Activated CD8-positive, alpha-beta T cell treated with anti-CD3 and anti-CD28 coated beads for 36 hours (primary cell): Measurements from ENCODE around the gene CKS1B. TPM values are rescaled to one million over a fixed set of nuclear protein-coding genes. Genes with fewer than 3 reads are reported as not detected.
A peak's percentile ranks its signal among the peaks of the same experiment; 100 is the strongest.

Experiments
- ATAC-seq: fragments of 200-7000 bp; cut with Tn5 transposase; one replicate; pipeline ENCODE4 v1.10.0; 2021; ENCODE audit warnings: mild to moderate bottlenecking, moderate library complexity
- CTCF ChIA-PET: fragments of 350-600 bp; sonication (Branson Sonifier 250); formaldehyde crosslinking; loops from one replicate; lab custom pipeline; 2021; ENCODE audit warnings: antibody characterized with exemption; lab: Charles Lee
- POLR2A ChIA-PET: fragments of 350-600 bp; sonication (Branson Sonifier 250); formaldehyde crosslinking; loops from one replicate; lab custom pipeline; 2021; ENCODE audit warnings: antibody characterized with exemption; lab: Charles Lee
- DNase-seq: peaks from one replicate; pipeline ENCODE4 v3.0.0-alpha.2; 2020
- H3K27ac Mint-ChIP-seq: one replicate; pipeline ENCODE4 v1.8.0; 2021; ENCODE audit warnings: mild to moderate bottlenecking, mixed read lengths
- H3K27me3 Mint-ChIP-seq: one replicate; pipeline ENCODE4 v1.8.0; 2021; ENCODE audit warnings: mixed read lengths
- H3K36me3 Mint-ChIP-seq: one replicate; pipeline ENCODE4 v1.8.0; 2021; ENCODE audit warnings: low read depth, mixed read lengths
- H3K4me1 Mint-ChIP-seq: one replicate; pipeline ENCODE4 v1.8.0; 2021; ENCODE audit warnings: low read depth, mixed read lengths
- H3K4me3 Mint-ChIP-seq: one replicate; pipeline ENCODE4 v1.8.0; 2021; ENCODE audit warnings: mild to moderate bottlenecking, moderate library complexity, mixed read lengths
- H3K9me3 Mint-ChIP-seq: one replicate; pipeline ENCODE4 v1.8.0; 2021; ENCODE audit warnings: mixed read lengths
- CTCF ChIP-seq: fragments of 200-600 bp; IDR thresholded peaks from one replicate; pipeline ENCODE4 v1.8.0; 2022; ENCODE audit warnings: antibody characterized with exemption, mild to moderate bottlenecking
- intact Hi-C: fragments of 100-400 bp; cut with micrococcal nuclease; formaldehyde crosslinking; loops from one replicate; pipeline ENCODE4 v1.10.0; 2022
- total RNA-seq, 2 experiments: library from RNA; stranded (reverse); gene quantifications; one replicate each; pipeline ENCODE4 v1.2.3, GENCODE V29; 2021

CKS1B gene
- total RNA-seq, 2 experiments from 2014 or later, result 172 to 173 TPM

- H3K27ac Mint-ChIP-seq, result peak overlapping the region; percentile 7
- H3K4me1 Mint-ChIP-seq, result peaks cover 35% of the 10 kb centered on the region
- POLR2A ChIA-PET, result interaction anchor here (0.6 to 8.6 kb wide), 7 partner anchors 9 to 61 kb away, joined by 3 to 85 read pairs (median 3); partner anchors contain the start of genes CKS1B, FLAD1, PMVK and SHC1
- H3K4me3 Mint-ChIP-seq, result no peak overlapping the region
- no peak for TF ChIP-seq CTCF
- H3K9me3 Mint-ChIP-seq, result no peaks in the 10 kb centered on the region
- H3K36me3 Mint-ChIP-seq, result no peaks in the 10 kb centered on the region
- no peak for DNase-seq
- intact Hi-C loops, result loop anchor here (5.0 kb wide), 1 partner anchor 35 kb away; the partner anchor contains the start of gene PYGO2
- no peaks in the 10 kb centered on the region for H3K27me3 Mint-ChIP-seq
- ATAC-seq, result no peak
- CTCF ChIA-PET, result interaction anchor here (1.0 to 5.3 kb wide), 5 partner anchors 14 to 53 kb away, joined by 3 to 108 read pairs (median 6); partner anchors contain the start of genes CKS1B, FLAD1, PYGO2 and SHC1
Observed at GRCh38 chr1:154996966-154997701, 22.7 kb downstream of the CKS1B start.

- H3K27ac Mint-ChIP-seq, result peak overlapping the region; percentile 49
Observed at GRCh38 chr1:154998201-154998780, 23.8 kb downstream of the CKS1B start.

GRCh38 chr1:154998818-154999570 lies 24.5 kb downstream of the CKS1B start:
- peak overlapping the region; percentile 91 for H3K27ac Mint-ChIP-seq
- ATAC-seq (peak; percentile 22), DNase-seq (peak; percentile 91)
- intact Hi-C loops, result loop anchor here (5.0 kb wide), 1 partner anchor 37 kb away; the partner anchor contains the start of gene PYGO2
- no peaks in the 10 kb centered on the region for H3K27me3 Mint-ChIP-seq
- TF ChIP-seq CTCF, result peak; percentile 94
- ChIA-PET POLR2A (interaction anchor here (0.5 to 8.6 kb wide), 17 partner anchors 9 to 240 kb away, joined by 3 to 85 read pairs (median 5); partner anchors contain the start of genes ADAM15, CKS1B, FLAD1 and PBXIP1), CTCF (interaction anchor here (0.7 to 5.3 kb wide), 37 partner anchors 9 to 1343 kb away, joined by 3 to 108 read pairs (median 5); partner anchors contain the start of genes ADAM15, CKS1B, EFNA4 and FLAD1)
- peaks cover 39% of the 10 kb centered on the region for H3K4me1 Mint-ChIP-seq
- H3K36me3 Mint-ChIP-seq, result no peaks in the 10 kb centered on the region
- no peaks in the 10 kb centered on the region for H3K9me3 Mint-ChIP-seq
- H3K4me3 Mint-ChIP-seq, result peak overlapping the region; percentile 70

More at GRCh38 chr1:154998201-154998780, 23.8 kb downstream of the CKS1B start:
- no peaks in the 10 kb centered on the region for H3K27me3 Mint-ChIP-seq
- no peaks in the 10 kb centered on the region for H3K36me3 Mint-ChIP-seq
- TF ChIP-seq CTCF, result no peak
- ATAC-seq (no peak), DNase-seq (no peak)
- peaks cover 35% of the 10 kb centered on the region for H3K4me1 Mint-ChIP-seq
- intact Hi-C loops, result loop anchor here (5.0 kb wide), 1 partner anchor 36 kb away; the partner anchor contains the start of gene PYGO2
- H3K4me3 Mint-ChIP-seq, result peak overlapping the region; percentile 40
- ChIA-PET POLR2A (interaction anchor here (0.7 to 8.6 kb wide), 10 partner anchors 8 to 56 kb away, joined by 3 to 85 read pairs (median 7); partner anchors contain the start of genes ADAM15, CKS1B, FLAD1 and PYGO2), CTCF (interaction anchor here (0.8 to 5.3 kb wide), 27 partner anchors 8 to 439 kb away, joined by 3 to 108 read pairs (median 6); partner anchors contain the start of genes ADAM15, CKS1B, EFNA4 and FLAD1)
- no peaks in the 10 kb centered on the region for H3K9me3 Mint-ChIP-seq

- peak; percentile 84 for DNase-seq
Observed at GRCh38 chr1:154999571-155000410, 25.3 kb downstream of the CKS1B start.

More at GRCh38 chr1:154999571-155000410, 25.3 kb downstream of the CKS1B start:
- Mint-ChIP-seq H3K36me3 (peaks cover 5% of the 10 kb centered on the region), H3K4me1 (peaks cover 40% of the 10 kb centered on the region), H3K4me3 (peak overlapping the region; percentile 70), H3K27me3 (no peaks in the 10 kb centered on the region), H3K9me3 (no peaks in the 10 kb centered on the region), H3K27ac (peak overlapping the region; percentile 91)
- intact Hi-C loops, result loop anchor here (5.0 kb wide), 1 partner anchor 37 kb away; the partner anchor contains the start of gene PYGO2
- no peak for TF ChIP-seq CTCF
- ATAC-seq, result peak; percentile 11
- CTCF ChIA-PET, result interaction anchor here (0.7 to 5.3 kb wide), 35 partner anchors 8 to 1343 kb away, joined by 3 to 108 read pairs (median 5); partner anchors contain the start of genes ADAM15, CKS1B, EFNA4 and FLAD1
- POLR2A ChIA-PET, result interaction anchor here (0.6 to 8.6 kb wide), 19 partner anchors 9 to 241 kb away, joined by 3 to 85 read pairs (median 5); partner anchors contain the start of genes ADAM15, CKS1B, FLAD1 and PBXIP1
